CD4-positive, alpha-beta T cell treated with Interleukin-4 for 1 hour (primary cell): ENCODE data around the gene TUBB8.
"Not testable (repeated sequence)": the region's sequence is repeated elsewhere in the genome, so short reads cannot be mapped to it uniquely, and the experiment has no call there.

Experiments used
- DNase-seq, 2 donors: peaks; one replicate each; pipeline ENCODE4 v3.0.0-alpha.2; 2020 to 2022

Gene TUBB8

DNA sequence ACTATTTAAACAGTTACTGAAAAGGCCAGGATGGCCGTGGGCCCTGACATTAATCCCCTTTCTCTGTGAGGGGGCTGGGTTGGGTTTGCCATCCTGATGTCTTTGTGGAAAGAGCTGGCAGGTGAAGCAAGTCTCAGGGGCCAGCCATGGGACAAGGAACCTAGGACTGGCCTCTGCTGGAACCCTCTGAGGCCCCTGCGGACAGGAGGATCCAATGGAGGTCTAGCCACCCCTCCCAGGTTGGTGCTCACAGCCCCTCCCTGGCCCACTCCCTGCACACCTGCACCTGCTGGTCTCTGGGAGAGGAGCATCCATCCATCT lies 35.8 kb downstream of the TUBB8 start:
- DNase-seq: not testable (repeated sequence)

DNA sequence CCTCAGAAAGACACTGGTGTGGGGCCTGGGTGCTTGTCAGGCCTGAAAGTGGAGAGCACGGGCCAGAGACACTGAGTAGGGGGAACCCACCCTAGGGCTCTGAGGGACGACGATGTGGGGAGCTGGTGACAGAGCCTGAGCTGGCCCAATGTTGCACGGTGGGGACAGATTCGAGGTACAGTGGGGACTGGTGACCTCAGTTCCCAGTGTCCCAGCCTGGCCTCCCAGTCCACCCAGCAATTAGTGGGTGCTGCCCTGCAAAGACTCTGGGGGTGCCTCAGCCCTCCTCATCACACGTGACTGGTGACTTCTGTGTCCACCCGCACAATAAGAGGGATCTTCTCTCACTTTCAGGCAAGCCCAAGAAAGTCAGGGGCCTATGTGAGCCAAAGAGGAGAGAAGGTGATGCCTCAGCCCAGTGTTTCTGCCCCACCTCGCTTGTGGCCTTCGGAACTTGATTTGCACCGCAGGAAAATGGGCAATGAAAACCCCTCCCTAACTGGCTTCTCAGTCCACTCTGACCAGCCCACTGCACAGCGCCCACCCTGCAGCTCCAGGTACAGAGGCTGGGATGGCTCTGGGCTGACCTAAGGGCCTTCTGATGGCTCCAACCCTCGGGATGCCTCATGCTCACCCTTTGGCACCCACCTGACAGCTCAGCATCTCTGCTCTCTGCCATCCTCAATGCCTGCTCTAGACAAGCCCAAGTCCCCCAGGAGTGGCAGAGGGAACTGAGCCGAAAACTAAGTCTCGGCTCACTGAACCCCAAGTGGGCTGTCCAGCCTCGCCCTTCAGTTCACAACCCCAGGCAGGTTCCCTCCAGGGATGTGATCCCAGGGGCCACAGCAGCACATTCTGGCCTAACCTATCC lies 36.4 kb downstream of the TUBB8 start:
- DNase-seq: not testable (repeated sequence)

DNA sequence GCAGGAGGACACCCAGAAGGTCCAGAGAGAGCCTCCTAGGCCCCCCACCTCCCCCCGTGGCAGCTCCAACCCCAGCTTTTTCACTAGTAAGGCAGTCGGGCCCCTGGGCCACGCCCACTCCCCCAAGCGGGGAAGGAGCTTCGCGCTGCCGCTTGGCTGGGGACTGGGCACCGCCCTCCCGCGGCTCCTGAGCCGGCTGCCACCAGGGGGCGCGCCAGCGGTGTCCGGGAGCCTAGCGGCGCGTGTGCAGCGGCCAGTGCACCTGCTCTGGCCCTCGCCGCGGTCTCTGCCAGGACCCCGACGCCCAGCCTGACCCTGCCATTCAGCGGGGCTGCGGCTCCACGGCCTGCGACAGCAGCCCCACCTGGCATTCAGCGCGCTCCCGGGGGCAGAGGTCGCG lies 37.8 kb downstream of the TUBB8 start:
- DNase-seq: not testable (repeated sequence)

DNA sequence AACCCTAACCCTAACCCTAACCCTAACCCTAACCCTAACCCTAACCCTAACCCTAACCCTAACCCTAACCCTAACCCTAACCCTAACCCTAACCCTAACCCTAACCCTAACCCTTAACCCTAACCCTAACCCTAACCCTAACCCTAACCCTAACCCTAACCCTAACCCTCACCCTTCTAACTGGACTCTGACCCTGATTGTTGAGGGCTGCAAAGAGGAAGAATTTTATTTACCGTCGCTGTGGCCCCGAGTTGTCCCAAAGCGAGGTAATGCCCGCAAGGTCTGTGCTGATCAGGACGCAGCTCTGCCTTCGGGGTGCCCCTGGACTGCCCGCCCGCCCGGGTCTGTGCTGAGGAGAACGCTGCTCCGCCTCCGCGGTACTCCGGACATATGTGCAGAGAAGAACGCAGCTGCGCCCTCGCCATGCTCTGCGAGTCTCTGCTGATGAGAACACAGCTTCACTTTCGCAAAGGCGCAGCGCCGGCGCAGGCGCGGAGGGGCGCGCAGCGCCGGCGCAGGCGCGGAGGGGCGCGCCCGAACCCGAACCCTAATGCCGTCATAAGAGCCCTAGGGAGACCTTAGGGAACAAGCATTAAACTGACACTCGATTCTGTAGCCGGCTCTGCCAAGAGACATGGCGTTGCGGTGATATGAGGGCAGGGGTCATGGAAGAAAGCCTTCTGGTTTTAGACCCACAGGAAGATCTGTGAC lies 38.7 kb downstream of the TUBB8 start:
- peak in 1 of 2 donors; percentile 36 for DNase-seq
